Measurements from ENCODE around the gene KAT14.
"Not testable (repeated sequence)": the region's sequence is repeated elsewhere in the genome, so short reads cannot be mapped to it uniquely, and the experiment has no call there.

KAT14 gene

DNA sequence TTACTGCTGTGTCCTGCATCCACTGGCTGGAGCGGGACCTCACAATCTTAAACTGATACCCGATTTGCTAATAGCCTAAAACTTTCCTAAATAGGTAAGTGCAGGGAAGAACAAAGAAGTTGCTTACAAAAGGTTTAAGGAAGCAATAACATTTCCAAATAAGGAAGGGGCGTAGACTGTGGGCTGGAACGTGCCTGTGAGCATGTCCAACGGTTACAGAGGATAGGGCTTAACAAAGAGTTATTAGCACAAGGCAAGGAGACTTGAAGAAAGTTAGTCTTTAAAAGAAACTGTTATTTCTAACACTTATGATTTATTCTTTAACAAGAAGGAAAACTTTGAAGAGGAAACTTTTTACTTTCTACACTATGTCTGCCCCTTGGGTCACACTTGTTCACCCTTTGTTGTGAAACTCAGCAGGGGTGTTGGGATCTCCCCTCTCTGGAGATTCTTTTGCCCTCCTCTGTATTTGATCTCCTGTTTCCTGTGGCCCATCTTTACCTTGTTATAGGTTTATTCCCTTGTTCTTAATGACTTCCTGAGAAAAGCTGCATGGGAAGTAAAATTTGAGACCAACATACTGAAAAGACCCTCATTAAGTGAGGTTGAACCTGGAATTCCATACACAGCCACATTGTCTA lies 28.7 kb downstream of the KAT14 start:
- H3K27me3 ChIP-seq (ENCODE audit: insufficient read depth, low read depth, severe bottlenecking): no peaks in the 10 kb centered on the region
- no peak overlapping the region for H3K4me3 ChIP-seq (ENCODE audit: low read depth, low read length)
- H3K36me3 ChIP-seq: peaks cover 33% of the 10 kb centered on the region
- no peak overlapping the region for H3K27ac ChIP-seq
- no peaks in the 10 kb centered on the region for H3K9me3 ChIP-seq (ENCODE audit: severe bottlenecking)
- TF ChIP-seq, protein P1, sequence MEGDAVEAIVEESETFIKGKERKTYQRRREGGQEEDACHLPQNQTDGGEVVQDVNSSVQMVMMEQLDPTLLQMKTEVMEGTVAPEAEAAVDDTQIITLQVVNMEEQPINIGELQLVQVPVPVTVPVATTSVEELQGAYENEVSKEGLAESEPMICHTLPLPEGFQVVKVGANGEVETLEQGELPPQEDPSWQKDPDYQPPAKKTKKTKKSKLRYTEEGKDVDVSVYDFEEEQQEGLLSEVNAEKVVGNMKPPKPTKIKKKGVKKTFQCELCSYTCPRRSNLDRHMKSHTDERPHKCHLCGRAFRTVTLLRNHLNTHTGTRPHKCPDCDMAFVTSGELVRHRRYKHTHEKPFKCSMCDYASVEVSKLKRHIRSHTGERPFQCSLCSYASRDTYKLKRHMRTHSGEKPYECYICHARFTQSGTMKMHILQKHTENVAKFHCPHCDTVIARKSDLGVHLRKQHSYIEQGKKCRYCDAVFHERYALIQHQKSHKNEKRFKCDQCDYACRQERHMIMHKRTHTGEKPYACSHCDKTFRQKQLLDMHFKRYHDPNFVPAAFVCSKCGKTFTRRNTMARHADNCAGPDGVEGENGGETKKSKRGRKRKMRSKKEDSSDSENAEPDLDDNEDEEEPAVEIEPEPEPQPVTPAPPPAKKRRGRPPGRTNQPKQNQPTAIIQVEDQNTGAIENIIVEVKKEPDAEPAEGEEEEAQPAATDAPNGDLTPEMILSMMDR (IDR thresholded peaks at IDR 0.05; ENCODE audit: low read depth, low read length): no peak
- DNase-seq: no peak

DNA sequence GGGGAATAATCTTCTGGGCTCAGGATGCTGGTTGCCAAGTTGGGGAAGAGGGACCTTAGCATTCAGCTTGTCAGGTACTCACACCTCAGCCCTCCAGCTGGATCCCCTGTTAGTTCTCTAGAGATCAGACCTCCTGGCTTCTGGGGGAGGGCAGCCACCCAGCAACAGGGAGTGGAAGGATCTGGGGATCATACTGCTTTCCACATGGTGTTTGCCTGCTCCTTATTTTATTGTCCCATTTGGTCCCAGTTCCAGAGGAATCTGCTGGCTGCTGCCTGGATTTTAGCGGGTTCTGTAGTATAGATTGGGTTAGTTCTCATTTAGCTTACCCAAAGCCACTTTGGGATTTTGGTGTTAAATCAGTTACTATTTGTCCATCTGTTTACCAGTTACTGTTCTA lies 29.3 kb downstream of the KAT14 start:
- no peaks in the 10 kb centered on the region for H3K9me3 ChIP-seq (ENCODE audit: severe bottlenecking)
- H3K4me3 ChIP-seq (ENCODE audit: low read depth, low read length): no peak overlapping the region
- no peak overlapping the region for H3K27ac ChIP-seq
- peaks cover 32% of the 10 kb centered on the region for H3K36me3 ChIP-seq
- TF ChIP-seq, protein P1 (IDR thresholded peaks at IDR 0.05; ENCODE audit: low read depth, low read length): no peak
- no peaks in the 10 kb centered on the region for H3K27me3 ChIP-seq (ENCODE audit: insufficient read depth, low read depth, severe bottlenecking)
- DNase-seq: no peak

GRCh38 chr20:18172379-18172778 lies 34.7 kb downstream of the KAT14 start:
- Histone ChIP-seq H3K4me3 (ENCODE audit: low read depth, low read length) (no peak overlapping the region), H3K9me3 (ENCODE audit: severe bottlenecking) (no peaks in the 10 kb centered on the region), H3K36me3 (peaks cover 18% of the 10 kb centered on the region), H3K27ac (no peak overlapping the region), H3K27me3 (ENCODE audit: insufficient read depth, low read depth, severe bottlenecking) (no peaks in the 10 kb centered on the region)
- no peak for DNase-seq
- TF ChIP-seq, protein P1 (IDR thresholded peaks at IDR 0.05; ENCODE audit: low read depth, low read length): no peak

DNA sequence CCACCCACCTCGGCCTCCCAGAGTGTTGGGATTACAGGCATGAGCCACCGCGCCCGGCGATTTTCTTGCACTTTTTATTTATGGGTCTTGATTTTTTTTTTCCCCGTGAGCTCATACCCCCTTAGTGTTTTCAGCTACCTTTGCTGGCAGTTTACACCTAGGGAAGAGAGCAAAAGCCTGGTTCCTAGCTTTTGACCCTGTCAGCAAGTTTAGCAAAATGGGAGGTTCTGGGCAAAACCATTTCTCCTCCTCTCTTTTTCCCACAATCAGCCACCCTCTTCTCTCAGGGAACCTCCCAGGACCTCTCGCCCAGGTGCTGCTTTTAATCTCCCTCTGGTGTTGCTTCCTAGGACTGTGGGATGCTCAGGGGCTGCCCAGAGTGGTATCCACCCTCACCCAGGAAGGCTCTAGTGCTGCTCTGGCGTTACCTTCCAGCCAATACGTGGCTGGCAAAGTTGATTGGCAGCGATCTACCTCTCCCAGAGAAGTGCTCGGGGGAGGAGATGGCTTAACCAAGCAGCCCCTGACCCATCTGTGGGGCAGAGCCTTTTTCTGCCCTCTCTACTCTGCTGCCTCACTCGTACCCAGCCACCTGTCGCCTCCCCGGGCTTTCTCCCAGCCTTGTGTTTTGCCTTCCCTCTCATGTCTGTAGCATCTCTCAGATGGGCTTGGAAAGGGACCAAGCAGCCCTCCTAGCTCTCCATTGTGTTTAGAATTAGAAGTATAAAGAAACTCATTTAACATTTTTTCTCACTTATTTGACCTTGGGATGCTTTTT lies 37.4 kb downstream of the KAT14 start:
- Histone ChIP-seq H3K9me3 (ENCODE audit: severe bottlenecking) (no peaks in the 10 kb centered on the region), H3K36me3 (peaks cover 23% of the 10 kb centered on the region), H3K27me3 (ENCODE audit: insufficient read depth, low read depth, severe bottlenecking) (no peaks in the 10 kb centered on the region), H3K4me3 (ENCODE audit: low read depth, low read length) (no peak overlapping the region), H3K27ac (no peak overlapping the region)
- DNase-seq: no peak
- TF ChIP-seq, protein P1 (IDR thresholded peaks at IDR 0.05; ENCODE audit: low read depth, low read length): no peak

DNA sequence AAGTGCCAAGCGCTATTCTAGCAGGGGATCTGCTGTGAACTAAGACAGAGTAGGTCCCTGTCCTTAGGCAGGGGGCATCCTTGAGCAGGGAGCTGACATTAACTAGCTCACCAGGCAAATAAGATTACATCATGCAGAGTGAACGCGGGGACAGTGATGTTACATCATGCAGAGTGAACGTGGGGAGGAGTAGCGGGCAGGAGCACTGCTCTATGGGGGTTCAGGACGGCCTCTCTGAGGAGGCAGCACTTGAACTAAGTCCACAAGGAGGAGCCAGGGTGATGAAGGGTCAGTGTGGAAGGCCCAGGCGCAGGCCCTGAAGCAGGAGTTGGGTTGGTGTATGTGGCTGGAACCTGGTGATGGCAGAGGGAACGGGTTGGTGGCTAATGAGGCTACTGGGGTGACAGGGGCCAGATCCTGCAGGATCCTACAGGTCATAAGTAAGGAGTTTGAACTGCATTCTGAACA lies 38.7 kb downstream of the KAT14 start:
- Histone ChIP-seq H3K4me3 (ENCODE audit: low read depth, low read length) (no peak overlapping the region), H3K27me3 (ENCODE audit: insufficient read depth, low read depth, severe bottlenecking) (no peaks in the 10 kb centered on the region), H3K27ac (no peak overlapping the region), H3K36me3 (peaks cover 21% of the 10 kb centered on the region), H3K9me3 (ENCODE audit: severe bottlenecking) (peaks cover 2% of the 10 kb centered on the region)
- TF ChIP-seq, protein P1 (IDR thresholded peaks at IDR 0.05; ENCODE audit: low read depth, low read length): no peak
- DNase-seq: peak; percentile 31

- H3K27me3 ChIP-seq (ENCODE audit: insufficient read depth, low read depth, severe bottlenecking); H3K9me3 ChIP-seq (ENCODE audit: severe bottlenecking); DNase-seq: not testable (repeated sequence)
These were observed 42.7 kb downstream of the KAT14 start for GRCh38 chr20:18180366-18180765.

More at GRCh38 chr20:18180366-18180765, 42.7 kb downstream of the KAT14 start:
- not testable (repeated sequence) for H3K27ac ChIP-seq; H3K4me3 ChIP-seq (ENCODE audit: low read depth, low read length)
- H3K36me3 ChIP-seq: peaks cover 44% of the 10 kb centered on the region
